Measurements from ENCODE around the gene TTC8.

Gene TTC8

GRCh38 chr14:88837495-88837894 is 13.0 kb downstream of the TTC8 start:
- Histone ChIP-seq H3K79me2 (ENCODE audit: low read length) (no peaks in the 10 kb centered on the region), H4K20me1 (ENCODE audit: insufficient read depth, low read length) (no peaks in the 10 kb centered on the region), H2AFZ (ENCODE audit: low read length) (no peak overlapping the region), H3K4me1 (ENCODE audit: low read length) (no peaks in the 10 kb centered on the region), H3K27ac (ENCODE audit: low read length) (no peak overlapping the region), H3K9me2 (replicated peaks; ENCODE audit: insufficient read depth, low read length) (no peaks in the 10 kb centered on the region), H3K27me3 (replicated peaks; ENCODE audit: insufficient read depth, low read length) (no peaks in the 10 kb centered on the region), H3K9me3 (replicated peaks; ENCODE audit: insufficient read depth, low read length) (no peaks in the 10 kb centered on the region), H3K36me3 (replicated peaks; ENCODE audit: insufficient read depth, low read length) (no peaks in the 10 kb centered on the region), H3F3A (ENCODE audit: insufficient read depth, low read length) (no peaks in the 10 kb centered on the region), H3K9ac (ENCODE audit: low read length) (no peak overlapping the region), H3K4me2 (ENCODE audit: low read depth, low read length) (no peak overlapping the region), H3K4me3 (ENCODE audit: low read length) (no peak overlapping the region)
- TF ChIP-seq CTCF (IDR thresholded peaks at IDR 0.05; ENCODE audit: low read length) (no peak), EZH2phosphoT487 (IDR thresholded peaks at IDR 0.05; ENCODE audit: low read length) (no peak), EZH2 (optimal IDR thresholded peaks at IDR 0.05; ENCODE audit: low read depth, low read length) (no peak)
- no peak for DNase-seq

- no peaks in the 10 kb centered on the region for H3K9me2 ChIP-seq (replicated peaks; ENCODE audit: insufficient read depth, low read length)
- no peaks in the 10 kb centered on the region for H3K9me3 ChIP-seq (replicated peaks; ENCODE audit: insufficient read depth, low read length)
- no peaks in the 10 kb centered on the region for H3K79me2 ChIP-seq (ENCODE audit: low read length)
- H2AFZ ChIP-seq (ENCODE audit: low read length), result no peak overlapping the region
- no peaks in the 10 kb centered on the region for H3F3A ChIP-seq (ENCODE audit: insufficient read depth, low read length)
- no peaks in the 10 kb centered on the region for H3K36me3 ChIP-seq (replicated peaks; ENCODE audit: insufficient read depth, low read length)
- H3K4me1 ChIP-seq (ENCODE audit: low read length), result no peaks in the 10 kb centered on the region
- no peak overlapping the region for H3K9ac ChIP-seq (ENCODE audit: low read length)
- no peak overlapping the region for H3K27ac ChIP-seq (ENCODE audit: low read length)
- no peaks in the 10 kb centered on the region for H3K27me3 ChIP-seq (replicated peaks; ENCODE audit: insufficient read depth, low read length)
- no peak overlapping the region for H3K4me3 ChIP-seq (ENCODE audit: low read length)
- no peaks in the 10 kb centered on the region for H4K20me1 ChIP-seq (ENCODE audit: insufficient read depth, low read length)
- no peak for DNase-seq
- no peak overlapping the region for H3K4me2 ChIP-seq (ENCODE audit: low read depth, low read length)
- TF ChIP-seq EZH2phosphoT487 (IDR thresholded peaks at IDR 0.05; ENCODE audit: low read length) (no peak), EZH2 (optimal IDR thresholded peaks at IDR 0.05; ENCODE audit: low read depth, low read length) (no peak), CTCF (IDR thresholded peaks at IDR 0.05; ENCODE audit: low read length) (no peak)
Observed at GRCh38 chr14:88838015-88838414, 13.6 kb downstream of the TTC8 start.

- H3K9ac ChIP-seq (ENCODE audit: low read length), result no peak overlapping the region
- no peaks in the 10 kb centered on the region for H3K4me1 ChIP-seq (ENCODE audit: low read length)
- no peak for DNase-seq
- no peak overlapping the region for H3K27ac ChIP-seq (ENCODE audit: low read length)
- no peaks in the 10 kb centered on the region for H3K9me2 ChIP-seq (replicated peaks; ENCODE audit: insufficient read depth, low read length)
- H3F3A ChIP-seq (ENCODE audit: insufficient read depth, low read length), result no peaks in the 10 kb centered on the region
- H3K36me3 ChIP-seq (replicated peaks; ENCODE audit: insufficient read depth, low read length), result no peaks in the 10 kb centered on the region
- H4K20me1 ChIP-seq (ENCODE audit: insufficient read depth, low read length), result no peaks in the 10 kb centered on the region
- H2AFZ ChIP-seq (ENCODE audit: low read length), result no peak overlapping the region
- no peak overlapping the region for H3K4me3 ChIP-seq (ENCODE audit: low read length)
- H3K4me2 ChIP-seq (ENCODE audit: low read depth, low read length), result no peak overlapping the region
- no peaks in the 10 kb centered on the region for H3K27me3 ChIP-seq (replicated peaks; ENCODE audit: insufficient read depth, low read length)
- H3K79me2 ChIP-seq (ENCODE audit: low read length), result no peaks in the 10 kb centered on the region
- TF ChIP-seq CTCF (IDR thresholded peaks at IDR 0.05; ENCODE audit: low read length), result no peak
- no peak for TF ChIP-seq EZH2 (optimal IDR thresholded peaks at IDR 0.05; ENCODE audit: low read depth, low read length)
- TF ChIP-seq EZH2phosphoT487 (IDR thresholded peaks at IDR 0.05; ENCODE audit: low read length), result no peak
- H3K9me3 ChIP-seq (replicated peaks; ENCODE audit: insufficient read depth, low read length), result no peaks in the 10 kb centered on the region
Observed at GRCh38 chr14:88840926-88841325, 16.5 kb downstream of the TTC8 start.

Data from MM.1S (cell line).